Ascending aorta (tissue), 2 donors: ENCODE results near the gene WRAP53. TPM values are rescaled to one million over a fixed set of nuclear protein-coding genes. Genes with fewer than 3 reads are reported as not detected.

Experiments
- DNase-seq, 2 donors: peaks; one replicate each; pipeline ENCODE4 v3.0.0-alpha.2; 2019; ENCODE audit warnings: low spot score in 2 of 2
- H3K27ac ChIP-seq, 2 donors: fragments of 200-600 bp; sonication (generic); one replicate each; pipeline ENCODE4 v1.5.1; 2016 to 2017; ENCODE audit warnings: mild to moderate bottlenecking in 1 of 2
- H3K27me3 ChIP-seq: fragments of 200-600 bp; sonication (generic); one replicate; pipeline ENCODE4 v1.5.1; 2017
- H3K36me3 ChIP-seq, 2 donors: fragments of 200-600 bp; sonication (generic); one replicate each; pipeline ENCODE4 v1.5.1; 2016
- H3K4me1 ChIP-seq, 2 donors: fragments of 200-600 bp; sonication (generic); one replicate each; pipeline ENCODE4 v1.5.1; 2016 to 2017; ENCODE audit warnings: mild to moderate bottlenecking in 1 of 2
- H3K4me3 ChIP-seq, 2 donors: fragments of 200-600 bp; sonication (generic); one replicate each; pipeline ENCODE4 v1.5.1; 2016 to 2017; ENCODE audit warnings: mild to moderate bottlenecking in 1 of 2
- H3K9me3 ChIP-seq, 2 donors: fragments of 200-600 bp; sonication (generic); one replicate each; pipeline ENCODE4 v1.5.1; 2016
- CTCF ChIP-seq, 3 experiments: fragments of 200-600 bp in 2 of 3; fragments of 450-650 bp in 1 of 3; sonication (generic) in 2 of 3; IDR thresholded peaks; one replicate each; pipeline ENCODE4 v1.5.1; 2016 to 2019; ENCODE audit warnings: antibody characterized with exemption in 3 of 3, mild to moderate bottlenecking in 1 of 3, moderate library complexity in 1 of 3
- intact Hi-C: fragments of 100-400 bp; cut with DNase I; formaldehyde crosslinking; loops from one replicate; pipeline ENCODE4 v1.15.1; 2023
- total RNA-seq: library from RNA; depleted of rRNA; stranded (reverse); fragments of >200 nt; gene quantifications from one replicate; pipeline ENCODE4 v1.1.0, GENCODE V29; 2016

Gene WRAP53
- total RNA-seq, 1 donor from 2014 or later, result 1.5 TPM

- Histone ChIP-seq H3K9me3 (no peaks in the 10 kb centered on the region), H3K36me3 (no peaks in the 10 kb centered on the region), H3K4me3 (peak within 1 kb of the TSS; percentile 69 to 73), H3K27ac (no peak within 1 kb of the TSS), H3K4me1 (peaks cover 0 to 18% of the 10 kb centered on the region in 2 donors), H3K27me3 (no peaks in the 10 kb centered on the region)
- TF ChIP-seq CTCF (IDR thresholded peaks at IDR 0.05), result peak in 2 of 3 experiments; percentile 7 to 52
- intact Hi-C loops, result loop anchor here (1.0 kb wide), 1 partner anchor 29 kb away; the partner anchor contains the start of gene WRAP53
- peak; percentile 28 to 86 for DNase-seq
Measured at GRCh38 chr17:7716901-7717755, 28.9 kb downstream of the WRAP53 start, which contains the start of gene DNAH2. Gene DNAH2, plus strand, starts transcription at chr17:7717744. Its CDS starts 1,991 bp downstream, at chr17:7719735.

- H3K36me3 ChIP-seq, result no peaks in the 10 kb centered on the region
- no peak for DNase-seq
- peak overlapping the region; percentile 69 to 73 for H3K4me3 ChIP-seq
- intact Hi-C loops, result loop anchor here (1.0 kb wide), 1 partner anchor 30 kb away; the partner anchor contains the start of gene WRAP53
- no peaks in the 10 kb centered on the region for H3K27me3 ChIP-seq
- no peak for TF ChIP-seq CTCF (IDR thresholded peaks at IDR 0.05)
- H3K4me1 ChIP-seq, result peaks cover 0 to 18% of the 10 kb centered on the region in 2 donors
- H3K9me3 ChIP-seq, result no peaks in the 10 kb centered on the region
- no peak overlapping the region for H3K27ac ChIP-seq
Measured at GRCh38 chr17:7717756-7718350, 29.6 kb downstream of the WRAP53 start.

GRCh38 chr17:7719661-7720060 is 31.4 kb downstream of the WRAP53 start:
- Histone ChIP-seq H3K4me3 (no peak overlapping the region), H3K4me1 (peaks cover 0 to 18% of the 10 kb centered on the region in 2 donors), H3K9me3 (no peaks in the 10 kb centered on the region), H3K27me3 (no peaks in the 10 kb centered on the region), H3K36me3 (no peaks in the 10 kb centered on the region), H3K27ac (no peak overlapping the region)
- no peak for DNase-seq
- TF ChIP-seq CTCF (IDR thresholded peaks at IDR 0.05), result no peak
- intact Hi-C loops, result no loop called here

- H3K4me1 ChIP-seq, result peaks cover 0 to 18% of the 10 kb centered on the region in 2 donors
- no peaks in the 10 kb centered on the region for H3K36me3 ChIP-seq
- no peak overlapping the region for H3K4me3 ChIP-seq
- intact Hi-C loops, result no loop called here
- DNase-seq, result no peak
- no peaks in the 10 kb centered on the region for H3K9me3 ChIP-seq
- no peak overlapping the region for H3K27ac ChIP-seq
- H3K27me3 ChIP-seq, result no peaks in the 10 kb centered on the region
- no peak for TF ChIP-seq CTCF (IDR thresholded peaks at IDR 0.05)
Measured at GRCh38 chr17:7720125-7720524, 31.8 kb downstream of the WRAP53 start.

- no peak for DNase-seq
- Histone ChIP-seq H3K27me3 (no peaks in the 10 kb centered on the region), H3K4me3 (no peak overlapping the region), H3K4me1 (peaks cover 0 to 15% of the 10 kb centered on the region in 2 donors), H3K27ac (no peak overlapping the region), H3K36me3 (no peaks in the 10 kb centered on the region), H3K9me3 (no peaks in the 10 kb centered on the region)
- TF ChIP-seq CTCF (IDR thresholded peaks at IDR 0.05), result no peak
- intact Hi-C loops, result no loop called here
Measured at GRCh38 chr17:7721612-7722011, 33.3 kb downstream of the WRAP53 start.
